ENCODE results near the gene NFAM1. TPM values are rescaled to one million over a fixed set of nuclear protein-coding genes. Genes with fewer than 3 reads are reported as not detected.

Gene NFAM1
- total RNA-seq, 2 donors from 2014 or later = 0.15 to 0.40 TPM

- H3K9me3 Mint-ChIP-seq = no peaks in the 10 kb centered on the region
- peaks cover 19% of the 10 kb centered on the region for H3K4me1 Mint-ChIP-seq
- ATAC-seq (replicated peaks) = no peak
- no peak overlapping the region for H3K27ac Mint-ChIP-seq
- no peak overlapping the region for H3K4me3 Mint-ChIP-seq
- H3K36me3 Mint-ChIP-seq (ENCODE audit: low read depth) = no peaks in the 10 kb centered on the region
- H3K27me3 Mint-ChIP-seq = no peaks in the 10 kb centered on the region
Observed at GRCh38 chr22:42446151-42446550, 13.9 kb upstream of the NFAM1 start.

- Mint-ChIP-seq H3K27me3 (no peaks in the 10 kb centered on the region), H3K4me3 (peak overlapping the region; percentile 79), H3K9me3 (no peaks in the 10 kb centered on the region), H3K36me3 (ENCODE audit: low read depth) (no peaks in the 10 kb centered on the region), H3K27ac (peak overlapping the region; percentile 80), H3K4me1 (peaks cover 23% of the 10 kb centered on the region)
- peak; percentile 72 for ATAC-seq (replicated peaks)
Observed at GRCh38 chr22:42444077-42444904, 12.1 kb upstream of the NFAM1 start.

- H3K9me3 Mint-ChIP-seq = no peaks in the 10 kb centered on the region
- H3K36me3 Mint-ChIP-seq (ENCODE audit: low read depth) = no peaks in the 10 kb centered on the region
- peak; percentile 72 for ATAC-seq (replicated peaks)
- H3K27me3 Mint-ChIP-seq = no peaks in the 10 kb centered on the region
- peak overlapping the region; percentile 80 for H3K27ac Mint-ChIP-seq
- H3K4me1 Mint-ChIP-seq = peaks cover 23% of the 10 kb centered on the region
- peak overlapping the region; percentile 79 for H3K4me3 Mint-ChIP-seq
Observed at GRCh38 chr22:42443240-42444076, 11.3 kb upstream of the NFAM1 start.

DNA sequence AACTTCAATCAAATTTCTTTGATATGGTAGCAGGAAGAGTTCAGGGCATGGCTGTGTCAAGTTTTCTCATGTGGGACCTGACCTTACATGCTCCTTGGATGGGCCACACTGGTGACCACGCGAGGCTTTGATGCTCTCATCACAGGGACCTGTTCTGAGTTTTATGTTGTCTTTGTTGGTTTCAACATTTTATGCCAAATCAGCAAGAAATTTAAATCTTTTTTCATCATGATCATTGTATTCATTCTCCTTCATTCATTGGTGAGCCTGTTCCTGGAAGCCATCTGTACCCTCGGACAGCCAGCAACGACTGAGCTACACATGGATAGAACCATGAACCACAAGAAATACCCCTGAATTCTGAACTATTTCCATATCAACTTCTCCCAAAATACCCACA lies 10.5 kb upstream of the NFAM1 start:
- H3K4me1 Mint-ChIP-seq = peaks cover 23% of the 10 kb centered on the region
- H3K27ac Mint-ChIP-seq = peak overlapping the region; percentile 80

DNA sequence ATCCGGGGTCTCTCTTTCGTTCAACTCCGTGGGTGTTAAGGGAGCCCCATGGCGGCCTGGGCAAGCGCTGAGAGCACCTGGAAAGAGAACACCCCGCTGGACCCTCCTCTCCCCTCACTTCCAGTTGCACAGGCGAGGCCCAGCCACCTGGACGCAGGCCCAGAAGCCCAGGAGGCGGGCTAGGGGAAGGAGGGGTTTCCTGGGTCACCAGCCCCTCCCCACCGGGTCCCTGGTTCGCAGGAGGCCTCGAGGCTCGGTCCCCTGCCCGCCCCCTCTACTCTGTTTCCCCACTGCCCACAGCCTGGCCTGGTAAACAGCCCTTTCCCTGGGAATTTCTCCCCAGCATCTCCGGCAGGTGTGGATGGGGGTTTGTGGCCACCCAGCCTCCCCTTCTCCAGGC lies 8.5 kb upstream of the NFAM1 start:
- H3K4me1 Mint-ChIP-seq = peaks cover 23% of the 10 kb centered on the region
- no peak overlapping the region for H3K27ac Mint-ChIP-seq
- ATAC-seq (replicated peaks) = no peak
- no peaks in the 10 kb centered on the region for H3K36me3 Mint-ChIP-seq (ENCODE audit: low read depth)
- no peaks in the 10 kb centered on the region for H3K27me3 Mint-ChIP-seq
- H3K4me3 Mint-ChIP-seq = no peak overlapping the region
- no peaks in the 10 kb centered on the region for H3K9me3 Mint-ChIP-seq

More for the DNA sequence above, 10.5 kb upstream of the NFAM1 start:
- Mint-ChIP-seq H3K9me3 (no peaks in the 10 kb centered on the region), H3K36me3 (ENCODE audit: low read depth) (no peaks in the 10 kb centered on the region), H3K4me3 (peak overlapping the region; percentile 79), H3K27me3 (no peaks in the 10 kb centered on the region)
- ATAC-seq (replicated peaks) = no peak

DNA sequence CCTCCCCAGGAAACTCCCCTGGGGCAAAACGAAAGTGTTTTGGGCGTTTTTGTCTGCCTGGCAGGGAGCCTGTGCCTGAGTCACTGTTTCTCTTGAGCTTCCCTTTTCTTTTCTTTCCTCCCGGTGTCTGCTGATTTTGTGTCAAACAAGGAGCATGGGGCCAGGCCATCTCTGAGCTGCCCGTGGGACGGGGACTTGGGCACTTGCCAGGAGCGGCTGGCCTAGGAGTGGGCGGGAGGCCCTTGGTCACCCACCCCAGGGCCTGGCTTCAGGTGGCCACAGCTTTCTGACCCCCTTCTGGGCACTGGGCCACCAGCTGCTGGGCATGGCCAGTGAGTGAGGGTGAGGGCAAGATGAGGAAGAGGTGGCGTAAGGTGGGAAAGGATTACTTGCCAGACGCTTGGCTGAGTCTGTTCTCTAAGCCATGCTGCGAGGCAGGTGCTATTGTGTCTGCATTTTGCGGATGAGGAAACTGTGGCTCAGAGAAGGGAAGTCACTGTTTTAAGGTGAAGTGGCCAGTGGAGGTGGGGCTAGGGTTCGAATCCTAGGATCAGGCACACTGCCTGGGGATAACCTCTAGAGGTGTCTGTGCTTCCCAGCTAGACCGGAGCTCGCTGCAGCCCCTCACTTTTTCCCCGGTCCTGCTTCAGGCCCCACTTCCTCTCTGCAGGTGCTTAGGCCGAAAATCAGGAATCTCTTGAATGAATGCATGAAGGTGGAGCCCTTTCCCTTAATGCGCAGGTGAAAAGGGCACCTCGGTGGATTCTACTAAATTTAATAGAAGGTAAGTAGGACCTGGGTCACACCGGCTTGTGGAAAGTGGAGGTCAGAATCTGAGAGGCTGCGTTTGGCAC lies 7.8 kb upstream of the NFAM1 start:
- no peaks in the 10 kb centered on the region for H3K27me3 Mint-ChIP-seq
- peak overlapping the region; percentile 41 for H3K4me3 Mint-ChIP-seq
- no peak for ATAC-seq (replicated peaks)
- no peaks in the 10 kb centered on the region for H3K9me3 Mint-ChIP-seq
- peak overlapping the region; percentile 47 for H3K27ac Mint-ChIP-seq
- peaks cover 23% of the 10 kb centered on the region for H3K4me1 Mint-ChIP-seq
- no peaks in the 10 kb centered on the region for H3K36me3 Mint-ChIP-seq (ENCODE audit: low read depth)

- Mint-ChIP-seq H3K27me3 (no peaks in the 10 kb centered on the region), H3K9me3 (no peaks in the 10 kb centered on the region), H3K4me3 (peak overlapping the region; percentile 41), H3K36me3 (ENCODE audit: low read depth) (no peaks in the 10 kb centered on the region), H3K4me1 (peaks cover 13% of the 10 kb centered on the region), H3K27ac (peak overlapping the region; percentile 47)
- ATAC-seq (replicated peaks) = no peak
Observed at GRCh38 chr22:42439021-42439567, 6.9 kb upstream of the NFAM1 start.

DNA sequence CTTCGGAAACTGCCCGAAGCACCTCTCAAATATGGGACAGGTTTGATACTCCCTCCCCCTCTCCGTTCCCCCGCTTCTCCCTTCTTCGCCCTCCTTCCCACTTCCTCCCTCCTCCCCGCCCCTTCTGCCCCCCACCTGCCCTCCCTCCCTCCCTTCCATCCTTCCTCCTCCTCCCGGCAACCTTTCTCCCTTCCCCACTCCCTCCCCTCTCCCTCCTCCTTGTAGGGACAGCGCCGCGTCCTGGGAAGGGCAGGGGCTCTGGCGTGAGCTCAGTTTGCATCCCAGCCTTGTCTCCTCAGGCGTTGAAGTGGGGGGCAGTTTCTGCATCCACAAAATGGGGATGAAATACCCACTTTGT lies 6.1 kb upstream of the NFAM1 start:
- no peaks in the 10 kb centered on the region for H3K9me3 Mint-ChIP-seq
- H3K27me3 Mint-ChIP-seq = no peaks in the 10 kb centered on the region
- no peaks in the 10 kb centered on the region for H3K36me3 Mint-ChIP-seq (ENCODE audit: low read depth)
- peak overlapping the region; percentile 56 for H3K27ac Mint-ChIP-seq
- peaks cover 7% of the 10 kb centered on the region for H3K4me1 Mint-ChIP-seq
- no peak for ATAC-seq (replicated peaks)
- H3K4me3 Mint-ChIP-seq = peak overlapping the region; percentile 73

- no peaks in the 10 kb centered on the region for H3K27me3 Mint-ChIP-seq
- peak overlapping the region; percentile 73 for H3K4me3 Mint-ChIP-seq
- peaks cover 5% of the 10 kb centered on the region for H3K4me1 Mint-ChIP-seq
- no peaks in the 10 kb centered on the region for H3K36me3 Mint-ChIP-seq (ENCODE audit: low read depth)
- H3K27ac Mint-ChIP-seq = peak overlapping the region; percentile 56
- H3K9me3 Mint-ChIP-seq = no peaks in the 10 kb centered on the region
- peak; percentile 93 for ATAC-seq (replicated peaks)
Observed at GRCh38 chr22:42437488-42438292, 5.5 kb upstream of the NFAM1 start.

DNA sequence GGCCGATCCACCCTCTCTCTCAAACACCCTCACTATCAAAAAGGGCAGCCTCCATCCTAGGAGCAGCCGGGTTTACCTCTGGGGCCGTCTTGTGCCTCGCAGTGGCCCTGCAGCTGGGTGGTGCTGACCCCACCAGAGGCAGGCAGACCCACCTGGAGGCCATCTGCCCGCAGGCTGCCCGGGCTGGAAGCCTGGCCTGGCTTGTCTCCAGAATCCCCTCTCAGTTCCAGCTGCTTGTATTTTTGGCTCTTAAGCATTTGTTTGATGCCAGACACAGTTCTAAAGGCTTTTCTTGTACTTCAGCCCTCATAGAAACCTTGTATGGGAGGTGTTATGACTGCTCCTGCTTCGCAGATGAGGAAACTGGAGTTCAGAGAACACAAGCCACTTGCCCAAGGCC lies 4.2 kb upstream of the NFAM1 start:
- H3K9me3 Mint-ChIP-seq = no peaks in the 10 kb centered on the region
- ATAC-seq (replicated peaks) = no peak
- H3K27me3 Mint-ChIP-seq = peaks cover 3% of the 10 kb centered on the region
- no peak overlapping the region for H3K4me3 Mint-ChIP-seq
- H3K27ac Mint-ChIP-seq = no peak overlapping the region
- H3K4me1 Mint-ChIP-seq = peaks cover 5% of the 10 kb centered on the region
- no peaks in the 10 kb centered on the region for H3K36me3 Mint-ChIP-seq (ENCODE audit: low read depth)

DNA sequence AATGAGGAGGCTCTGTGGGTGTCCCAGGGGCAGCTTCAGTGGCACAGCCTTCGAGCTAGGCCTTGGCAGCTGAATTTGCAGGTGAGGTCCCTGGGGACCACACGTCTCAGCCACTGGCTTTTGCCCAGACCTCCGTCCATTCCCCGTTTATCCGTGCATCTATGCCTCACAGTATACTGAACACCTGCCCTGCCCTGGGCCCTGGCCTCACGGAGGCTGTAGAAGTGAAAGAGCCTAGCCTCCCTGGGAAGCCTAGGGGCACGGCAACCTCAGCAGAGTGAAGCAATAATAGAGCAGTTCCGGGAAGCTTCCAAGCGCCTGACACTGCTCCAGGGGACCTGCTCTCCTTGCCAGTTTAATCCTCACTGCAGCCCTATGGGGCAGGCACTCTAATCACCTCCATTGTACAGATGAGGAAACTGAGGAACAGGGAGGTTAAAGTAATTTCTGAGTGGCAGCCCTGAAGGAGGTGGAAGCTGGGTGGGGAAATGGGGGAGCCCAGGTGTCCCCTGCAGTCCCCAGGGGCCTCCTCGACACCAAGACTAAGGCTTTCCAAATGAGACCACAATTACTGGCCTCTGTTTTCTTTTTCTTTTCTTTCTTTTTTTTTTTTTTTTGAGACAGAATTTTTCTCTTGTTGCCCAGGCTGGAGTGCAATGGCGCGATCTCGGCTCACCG lies 2.7 kb upstream of the NFAM1 start:
- Mint-ChIP-seq H3K27ac (no peak overlapping the region), H3K36me3 (ENCODE audit: low read depth) (no peaks in the 10 kb centered on the region), H3K4me1 (peaks cover 3% of the 10 kb centered on the region), H3K4me3 (no peak overlapping the region), H3K27me3 (peaks cover 10% of the 10 kb centered on the region), H3K9me3 (no peaks in the 10 kb centered on the region)
- no peak for ATAC-seq (replicated peaks)

GRCh38 chr22:42433754-42434682 lies 1.8 kb upstream of the NFAM1 start:
- ATAC-seq (replicated peaks) = no peak
- H3K9me3 Mint-ChIP-seq = no peaks in the 10 kb centered on the region
- no peak overlapping the region for H3K4me3 Mint-ChIP-seq
- no peak overlapping the region for H3K27ac Mint-ChIP-seq
- peaks cover 10% of the 10 kb centered on the region for H3K27me3 Mint-ChIP-seq
- no peaks in the 10 kb centered on the region for H3K4me1 Mint-ChIP-seq
- H3K36me3 Mint-ChIP-seq (ENCODE audit: low read depth) = no peaks in the 10 kb centered on the region
